Common myeloid progenitor, CD34-positive (primary cell): ENCODE measurements around the gene RARA.

Source experiments
- CTCF ChIA-PET: fragments of 350-600 bp; sonication (Branson Sonifier 250); formaldehyde crosslinking; loops from one replicate; lab custom pipeline; 2021; ENCODE audit warnings: antibody characterized with exemption; lab: Charles Lee
- POLR2A ChIA-PET: fragments of 350-600 bp; sonication (Branson Sonifier 250); formaldehyde crosslinking; loops from one replicate; lab custom pipeline; 2021; ENCODE audit warnings: antibody characterized with exemption; lab: Charles Lee
- DNase-seq, 3 donors: peaks; one replicate each; pipeline versions ENCODE4 v3.0.0 to v3.0.0-alpha.2; 2013
- H3K27ac ChIP-seq, 2 experiments: 1 replicate in 1 of 2; 2 replicates in 1 of 2; pipeline ENCODE4 v1.7.0; 2013; ENCODE audit warnings: inconsistent platforms in 2 of 2, low read length in 2 of 2, mild to moderate bottlenecking in 2 of 2, low read depth in 1 of 2, moderate library complexity in 1 of 2; ENCODE audit not compliant: severe bottlenecking in 2 of 2, insufficient read depth in 1 of 2, poor library complexity in 1 of 2
- H3K27me3 ChIP-seq, 5 experiments: replicated peaks in 2 of 5; 1 replicate in 3 of 5; 2 replicates in 2 of 5; pipeline versions ENCODE4 v1.6.1 to v1.7.0; 2013; ENCODE audit warnings: low read length in 4 of 5, mild to moderate bottlenecking in 2 of 5, moderate library complexity in 2 of 5, inconsistent platforms in 1 of 5; ENCODE audit not compliant: insufficient read depth in 5 of 5, control insufficient read depth in 4 of 5
- H3K36me3 ChIP-seq, 4 experiments: 1 replicate in 2 of 4; 2 replicates in 2 of 4; pipeline versions ENCODE4 v1.6.1 to v1.7.0; 2013; ENCODE audit warnings: low read length in 3 of 4, control low read depth in 1 of 4, mild to moderate bottlenecking in 1 of 4; ENCODE audit not compliant: control insufficient read depth in 4 of 4, insufficient read depth in 4 of 4
- H3K4me1 ChIP-seq, 4 experiments: 1 replicate in 3 of 4; 2 replicates in 1 of 4; pipeline versions ENCODE4 v1.6.1 to v1.7.1; 2013; ENCODE audit warnings: low read length in 3 of 4, mild to moderate bottlenecking in 3 of 4, control low read depth in 1 of 4, inconsistent platforms in 1 of 4, moderate library complexity in 1 of 4; ENCODE audit not compliant: control insufficient read depth in 4 of 4, insufficient read depth in 4 of 4; ENCODE audit errors: control extremely low read depth in 1 of 4
- H3K4me3 ChIP-seq, 7 experiments: 1 replicate in 4 of 7; 2 replicates in 3 of 7; pipeline versions ENCODE4 v1.5.1 to v1.7.0; 2013; ENCODE audit warnings: mild to moderate bottlenecking in 7 of 7, low read length in 6 of 7, moderate library complexity in 6 of 7, inconsistent platforms in 2 of 7, low read depth in 2 of 7, control low read depth in 1 of 7; ENCODE audit not compliant: insufficient read depth in 4 of 7, control insufficient read depth in 1 of 7; ENCODE audit errors: extremely low read depth in 1 of 7
- H3K9me3 ChIP-seq, 5 experiments: 1 replicate in 4 of 5; 2 replicates in 1 of 5; pipeline versions ENCODE4 v1.6.1 to v1.7.1; 2013; ENCODE audit warnings: low read length in 4 of 5, mild to moderate bottlenecking in 2 of 5, inconsistent platforms in 1 of 5, low read depth in 1 of 5, moderate library complexity in 1 of 5; ENCODE audit not compliant: control insufficient read depth in 4 of 5, insufficient read depth in 2 of 5; ENCODE audit errors: control extremely low read depth in 1 of 5
- WGBS: methylation state at CpG from one replicate; pipeline ENCODE4 v1.1.5; 2013; ENCODE audit not compliant: insufficient coverage; 5-methylcytosine and 5-hydroxymethylcytosine counted together

Gene RARA

DNA sequence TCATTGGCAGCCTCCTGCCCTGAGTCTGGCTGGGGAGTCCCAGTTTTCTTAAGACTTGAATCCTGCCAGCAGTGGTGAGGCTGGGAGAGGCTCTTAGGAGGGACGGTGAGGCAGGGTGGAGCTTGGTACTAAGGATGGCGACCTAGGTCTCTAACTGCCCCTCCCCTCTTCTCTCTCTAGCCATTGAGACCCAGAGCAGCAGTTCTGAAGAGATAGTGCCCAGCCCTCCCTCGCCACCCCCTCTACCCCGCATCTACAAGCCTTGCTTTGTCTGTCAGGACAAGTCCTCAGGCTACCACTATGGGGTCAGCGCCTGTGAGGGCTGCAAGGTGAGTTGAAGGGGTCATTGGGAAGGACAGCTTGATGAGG is 39.1 kb downstream of the RARA start:
- H3K9me3 ChIP-seq, result no peaks in the 10 kb centered on the region
- peaks cover 12 to 92% (median 76%) of the 10 kb centered on the region in 4 experiments for H3K4me1 ChIP-seq
- no peak overlapping the region for H3K27ac ChIP-seq
- WGBS, result 86% methylated on average over 3 of the region's 5 CpGs
- H3K36me3 ChIP-seq, result peaks cover 0 to 44% (median 28%) of the 10 kb centered on the region in 4 experiments
- CTCF ChIA-PET, result interaction anchor here (1.8 to 32.6 kb wide), 4 partner anchors 9 to 36 kb away, joined by 6 to 1388 read pairs (median 10); partner anchors contain the start of genes CDC6 and RARA
- H3K27me3 ChIP-seq, result no peaks in the 10 kb centered on the region
- peak overlapping the region in 2 of 7 experiments; percentile 11 to 46 for H3K4me3 ChIP-seq
- no peak for DNase-seq
- POLR2A ChIA-PET, result interaction anchor here (1.5 kb wide), 1 partner anchor 25 kb away, joined by 4 read pairs; no protein-coding TSS in a partner anchor

DNA sequence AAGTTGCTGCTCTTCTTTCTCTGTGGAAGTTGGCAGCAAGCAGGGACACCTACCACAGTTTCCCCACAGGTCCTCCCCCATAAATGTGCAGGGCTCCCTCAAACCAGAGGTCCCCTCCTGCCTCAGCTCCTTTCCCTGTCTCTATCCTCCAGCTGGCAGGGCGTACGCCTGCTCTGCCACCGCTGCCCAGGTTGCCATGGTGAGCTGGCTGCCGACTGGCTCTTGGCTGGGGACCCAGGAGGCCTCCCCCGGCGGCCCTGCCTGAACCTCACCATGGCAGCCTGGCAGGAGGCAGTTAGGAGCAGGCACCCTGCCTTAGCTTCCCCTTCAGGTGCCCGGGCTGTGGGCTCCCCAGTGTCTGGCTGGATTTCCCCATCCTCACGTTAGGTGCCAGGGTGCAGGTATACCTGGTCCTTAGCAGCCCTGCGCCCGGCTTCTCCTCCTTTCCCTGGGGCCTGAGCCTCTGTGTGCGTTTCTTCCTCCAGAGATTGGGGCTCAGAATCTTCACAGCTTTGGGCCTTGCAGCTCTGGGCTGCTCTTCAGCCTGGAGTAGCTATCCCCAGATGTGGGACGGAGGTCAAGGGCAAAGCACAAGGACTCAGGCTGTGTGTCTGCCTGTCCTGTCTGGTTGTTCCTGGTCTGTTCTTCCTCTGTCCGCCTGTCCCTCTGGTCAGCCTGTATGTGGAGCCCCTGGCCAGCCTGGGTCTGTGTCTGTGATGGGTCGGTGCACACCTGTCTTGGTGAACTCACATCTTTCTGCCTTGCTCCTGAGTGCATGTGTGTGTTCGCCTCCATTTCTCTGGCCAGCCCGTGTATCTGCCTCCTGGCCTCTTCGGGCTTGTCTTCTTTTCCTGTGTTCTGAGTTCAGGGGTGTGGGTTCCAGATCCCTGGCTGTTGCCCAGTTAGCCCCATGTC is 39.8 kb downstream of the RARA start:
- CTCF ChIA-PET, result interaction anchor here (1.8 to 32.6 kb wide), 4 partner anchors 9 to 36 kb away, joined by 6 to 1388 read pairs (median 10); partner anchors contain the start of genes CDC6 and RARA

GRCh38 chr17:40349477-40349894 is 40.5 kb downstream of the RARA start:
- Histone ChIP-seq H3K27me3 (no peaks in the 10 kb centered on the region), H3K9me3 (no peaks in the 10 kb centered on the region), H3K4me1 (peaks cover 9 to 85% (median 65%) of the 10 kb centered on the region in 4 experiments), H3K36me3 (peaks cover 0 to 55% (median 34%) of the 10 kb centered on the region in 4 experiments), H3K4me3 (no peak overlapping the region), H3K27ac (no peak overlapping the region)
- CTCF ChIA-PET, result interaction anchor here (1.8 to 32.6 kb wide), 3 partner anchors 9 to 37 kb away, joined by 6 to 1388 read pairs (median 11); partner anchors contain the start of genes CDC6 and RARA
- no peak for DNase-seq
- WGBS, result 97% methylated on average over 9 of the region's 10 CpGs
- POLR2A ChIA-PET, result interaction anchor here (1.1 kb wide), 1 partner anchor 25 kb away, joined by 3 read pairs; no protein-coding TSS in a partner anchor

More for the DNA sequence above, 39.8 kb downstream of the RARA start:
- DNase-seq, result peak in 1 of 3 donors; percentile 49
- H3K27me3 ChIP-seq, result no peaks in the 10 kb centered on the region
- peak overlapping the region in 1 of 7 experiments; percentile 17 for H3K4me3 ChIP-seq
- H3K36me3 ChIP-seq, result peaks cover 0 to 49% (median 29%) of the 10 kb centered on the region in 4 experiments
- POLR2A ChIA-PET, result interaction anchor here (1.1 kb wide), 1 partner anchor 24 kb away, joined by 3 read pairs; no protein-coding TSS in a partner anchor
- H3K4me1 ChIP-seq, result peaks cover 12 to 90% (median 71%) of the 10 kb centered on the region in 4 experiments
- no peak overlapping the region for H3K27ac ChIP-seq
- H3K9me3 ChIP-seq, result no peaks in the 10 kb centered on the region
- WGBS, result 57% methylated on average over 15 of the region's 17 CpGs

- DNase-seq, result no peak
- Histone ChIP-seq H3K27me3 (no peaks in the 10 kb centered on the region), H3K4me3 (no peak overlapping the region), H3K36me3 (peaks cover 0 to 61% (median 35%) of the 10 kb centered on the region in 4 experiments), H3K9me3 (no peaks in the 10 kb centered on the region), H3K4me1 (peaks cover 8 to 84% (median 63%) of the 10 kb centered on the region in 4 experiments), H3K27ac (no peak overlapping the region)
- 90% methylated on average over 14 of the region's 19 CpGs for WGBS
- CTCF ChIA-PET, result interaction anchor here (2.7 to 32.6 kb wide), 3 partner anchors 8 to 38 kb away, joined by 11 to 1388 read pairs (median 90); partner anchors contain the start of genes CDC6 and RARA
- POLR2A ChIA-PET, result no interaction called here
Observed at GRCh38 chr17:40349895-40350688, 41.1 kb downstream of the RARA start.

- WGBS, result 87% methylated on average over 9 of the region's 17 CpGs
- ChIA-PET POLR2A (interaction anchor here (0.6 to 2.9 kb wide), 3 partner anchors 9 to 36 kb away, joined by 3 to 16 read pairs (median 10); no protein-coding TSS in a partner anchor), CTCF (interaction anchor here (6.6 to 32.6 kb wide), 2 partner anchors 8 to 38 kb away, joined by 90 to 1388 read pairs; partner anchors contain the start of genes CDC6 and RARA)
- DNase-seq, result no peak
- Histone ChIP-seq H3K4me1 (peaks cover 8 to 76% (median 56%) of the 10 kb centered on the region in 4 experiments), H3K36me3 (peaks cover 0 to 68% (median 42%) of the 10 kb centered on the region in 4 experiments), H3K27ac (no peak overlapping the region), H3K9me3 (no peaks in the 10 kb centered on the region), H3K27me3 (no peaks in the 10 kb centered on the region), H3K4me3 (no peak overlapping the region)
Observed at GRCh38 chr17:40350689-40351358, 41.8 kb downstream of the RARA start.
